ENCODE results near the gene TCOF1. TPM values are rescaled to one million over a fixed set of nuclear protein-coding genes. Genes with fewer than 3 reads are reported as not detected.

The TCOF1 gene
- total RNA-seq, 1 donor from 2014 or later: 19.3 TPM

DNA sequence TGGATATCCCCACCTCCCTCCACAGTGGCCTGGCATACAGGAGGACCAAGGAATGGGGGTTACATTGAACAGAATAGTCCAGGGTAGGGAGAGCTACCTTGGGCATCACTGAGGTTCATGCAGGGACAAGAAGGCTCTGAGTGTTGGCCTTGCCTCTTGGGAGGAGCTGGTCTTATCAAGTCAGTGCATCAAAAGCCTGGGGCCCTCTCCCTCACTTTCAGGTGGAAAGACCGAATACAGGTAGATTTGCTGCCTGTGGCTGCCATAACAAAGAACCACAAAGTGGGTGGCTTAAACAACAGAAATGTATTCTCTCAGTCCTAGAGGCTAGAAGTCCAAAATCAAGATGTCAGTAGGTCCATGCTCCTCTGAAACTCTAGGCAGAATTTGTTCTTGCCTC, 36.3 kb upstream of the TCOF1 start:
- peaks cover 10% of the 10 kb centered on the region for H3K4me1 ChIP-seq
- no peaks in the 10 kb centered on the region for H3K27me3 ChIP-seq (ENCODE audit: low read depth)
- TF ChIP-seq, protein P1, sequence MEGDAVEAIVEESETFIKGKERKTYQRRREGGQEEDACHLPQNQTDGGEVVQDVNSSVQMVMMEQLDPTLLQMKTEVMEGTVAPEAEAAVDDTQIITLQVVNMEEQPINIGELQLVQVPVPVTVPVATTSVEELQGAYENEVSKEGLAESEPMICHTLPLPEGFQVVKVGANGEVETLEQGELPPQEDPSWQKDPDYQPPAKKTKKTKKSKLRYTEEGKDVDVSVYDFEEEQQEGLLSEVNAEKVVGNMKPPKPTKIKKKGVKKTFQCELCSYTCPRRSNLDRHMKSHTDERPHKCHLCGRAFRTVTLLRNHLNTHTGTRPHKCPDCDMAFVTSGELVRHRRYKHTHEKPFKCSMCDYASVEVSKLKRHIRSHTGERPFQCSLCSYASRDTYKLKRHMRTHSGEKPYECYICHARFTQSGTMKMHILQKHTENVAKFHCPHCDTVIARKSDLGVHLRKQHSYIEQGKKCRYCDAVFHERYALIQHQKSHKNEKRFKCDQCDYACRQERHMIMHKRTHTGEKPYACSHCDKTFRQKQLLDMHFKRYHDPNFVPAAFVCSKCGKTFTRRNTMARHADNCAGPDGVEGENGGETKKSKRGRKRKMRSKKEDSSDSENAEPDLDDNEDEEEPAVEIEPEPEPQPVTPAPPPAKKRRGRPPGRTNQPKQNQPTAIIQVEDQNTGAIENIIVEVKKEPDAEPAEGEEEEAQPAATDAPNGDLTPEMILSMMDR (IDR thresholded peaks at IDR 0.05; ENCODE audit: borderline replicate concordance): no peak
- no peak overlapping the region for H3K4me3 ChIP-seq
- H3K36me3 ChIP-seq: no peaks in the 10 kb centered on the region
- H3K9me3 ChIP-seq (replicated peaks): peaks cover 4% of the 10 kb centered on the region
- no peak for DNase-seq
- intact Hi-C loops (cut with micrococcal nuclease): no loop called here
- H3K27ac ChIP-seq (replicated peaks): no peak overlapping the region

DNA sequence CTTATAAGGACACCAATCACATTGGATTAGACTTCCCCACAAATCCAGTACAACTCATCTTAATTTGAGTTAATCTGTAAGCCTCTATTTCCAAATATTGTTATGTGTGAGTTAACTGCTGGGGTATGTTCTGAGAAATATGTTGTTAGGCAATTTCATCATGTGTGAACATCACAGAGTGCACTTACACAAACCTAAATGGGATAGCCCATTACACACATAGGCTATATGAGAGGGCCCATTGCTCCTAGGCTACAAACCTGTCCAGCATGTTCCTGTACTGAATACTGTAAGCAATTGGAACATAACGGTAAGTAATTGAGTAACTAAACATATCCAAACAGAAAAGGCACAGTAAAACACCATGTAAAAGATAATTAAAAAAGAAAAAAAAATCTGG, 35.7 kb upstream of the TCOF1 start:
- peaks cover 10% of the 10 kb centered on the region for H3K4me1 ChIP-seq
- no peak overlapping the region for H3K27ac ChIP-seq (replicated peaks)
- TF ChIP-seq, protein P1 (IDR thresholded peaks at IDR 0.05; ENCODE audit: borderline replicate concordance): no peak
- no peaks in the 10 kb centered on the region for H3K27me3 ChIP-seq (ENCODE audit: low read depth)
- no peaks in the 10 kb centered on the region for H3K36me3 ChIP-seq
- H3K9me3 ChIP-seq (replicated peaks): peaks cover 4% of the 10 kb centered on the region
- no peak for DNase-seq
- intact Hi-C loops (cut with micrococcal nuclease): no loop called here
- H3K4me3 ChIP-seq: no peak overlapping the region

DNA sequence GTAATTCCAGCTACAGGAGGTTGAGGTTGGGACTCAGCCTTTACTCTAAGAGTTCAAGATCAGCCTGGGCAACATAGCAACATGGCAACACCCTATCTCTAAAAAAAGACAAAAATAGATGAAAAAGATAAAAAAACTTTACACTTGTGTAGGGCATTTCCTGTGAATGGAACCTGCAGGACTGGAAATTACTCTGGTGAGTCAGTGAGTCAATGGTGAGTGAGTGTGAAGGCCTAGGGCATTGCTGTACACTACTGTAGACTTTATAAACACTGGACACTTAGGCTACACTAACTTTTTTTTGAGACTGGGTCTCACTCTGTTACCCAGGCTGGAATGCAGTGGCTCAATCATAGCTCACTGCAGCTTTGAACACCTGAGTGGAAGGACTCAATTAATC, 35.3 kb upstream of the TCOF1 start:
- Histone ChIP-seq H3K27ac (replicated peaks) (no peak overlapping the region), H3K9me3 (replicated peaks) (peaks cover 4% of the 10 kb centered on the region), H3K4me3 (no peak overlapping the region), H3K27me3 (ENCODE audit: low read depth) (no peaks in the 10 kb centered on the region), H3K36me3 (no peaks in the 10 kb centered on the region), H3K4me1 (peaks cover 10% of the 10 kb centered on the region)
- DNase-seq: no peak
- TF ChIP-seq, protein P1 (IDR thresholded peaks at IDR 0.05; ENCODE audit: borderline replicate concordance): no peak
- intact Hi-C loops (cut with micrococcal nuclease): no loop called here

DNA sequence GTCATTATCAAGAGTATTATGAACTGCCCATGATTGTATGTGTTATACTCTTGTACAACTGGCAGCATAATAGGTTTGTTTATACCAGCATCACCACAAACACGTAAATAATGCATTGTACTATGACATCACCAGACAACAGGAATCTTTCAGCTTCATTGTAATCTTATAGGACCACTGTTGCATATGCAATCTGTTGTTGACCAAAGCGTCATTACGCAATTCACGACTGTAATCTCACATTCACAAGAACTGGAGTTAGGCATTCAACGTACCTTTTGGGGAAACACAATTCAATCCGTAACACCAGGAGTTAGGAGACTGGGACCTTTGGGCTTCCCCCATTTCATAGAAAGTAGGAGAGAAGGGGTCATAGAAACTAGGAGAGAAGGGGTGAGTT, 34.4 kb upstream of the TCOF1 start:
- TF ChIP-seq, protein P1 (IDR thresholded peaks at IDR 0.05; ENCODE audit: borderline replicate concordance): no peak
- DNase-seq: no peak
- Histone ChIP-seq H3K27me3 (ENCODE audit: low read depth) (no peaks in the 10 kb centered on the region), H3K9me3 (replicated peaks) (peaks cover 4% of the 10 kb centered on the region), H3K27ac (replicated peaks) (no peak overlapping the region), H3K4me1 (peaks cover 10% of the 10 kb centered on the region), H3K36me3 (no peaks in the 10 kb centered on the region), H3K4me3 (no peak overlapping the region)
- intact Hi-C loops (cut with micrococcal nuclease): no loop called here

DNA sequence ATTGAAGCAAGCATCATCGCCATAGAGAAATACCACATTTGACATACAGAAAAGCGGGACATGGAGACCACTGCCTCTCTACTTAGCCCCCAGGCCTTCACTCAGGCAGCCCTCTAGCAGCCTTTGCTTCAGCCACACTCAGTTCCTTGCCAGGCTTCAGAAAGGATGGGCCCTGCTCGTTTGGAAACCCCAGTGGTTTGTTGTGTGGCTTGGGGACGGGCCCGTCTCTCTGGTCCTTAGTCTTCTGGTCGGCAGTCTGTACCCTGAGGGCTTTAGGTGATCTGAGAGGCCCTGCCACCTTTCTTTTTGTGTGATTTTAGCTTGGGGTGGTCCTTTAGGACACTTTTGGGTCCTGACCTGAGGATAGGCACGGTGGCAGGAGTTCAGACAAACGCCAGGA, 33.7 kb upstream of the TCOF1 start:
- intact Hi-C loops (cut with micrococcal nuclease): no loop called here
- Histone ChIP-seq H3K27me3 (ENCODE audit: low read depth) (no peaks in the 10 kb centered on the region), H3K36me3 (no peaks in the 10 kb centered on the region), H3K27ac (replicated peaks) (no peak overlapping the region), H3K9me3 (replicated peaks) (peaks cover 4% of the 10 kb centered on the region), H3K4me3 (no peak overlapping the region), H3K4me1 (peaks cover 10% of the 10 kb centered on the region)
- no peak for DNase-seq
- TF ChIP-seq, protein P1 (IDR thresholded peaks at IDR 0.05; ENCODE audit: borderline replicate concordance): no peak

DNA sequence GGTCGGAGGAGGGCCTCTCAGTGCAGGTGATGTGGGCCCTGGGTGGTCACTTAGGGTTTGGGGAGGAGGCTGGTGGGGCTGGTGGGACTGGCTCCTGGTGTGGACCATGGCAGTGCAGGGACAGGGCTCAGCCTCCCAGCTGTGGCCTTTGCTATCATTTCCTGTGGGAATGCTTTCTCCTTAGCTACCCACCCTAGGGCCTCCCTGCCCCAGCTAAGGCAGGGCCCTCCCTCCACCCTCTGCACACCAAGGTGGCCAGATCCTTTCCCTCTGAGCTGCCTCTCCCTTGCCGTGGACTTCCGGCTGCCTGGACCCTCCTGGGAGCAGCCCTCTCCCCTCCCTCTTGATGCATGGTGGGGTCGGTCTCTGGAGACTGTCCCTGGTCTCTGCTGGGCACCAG, 32.1 kb upstream of the TCOF1 start:
- DNase-seq: no peak
- Histone ChIP-seq H3K36me3 (no peaks in the 10 kb centered on the region), H3K9me3 (replicated peaks) (peaks cover 4% of the 10 kb centered on the region), H3K4me1 (peaks cover 3% of the 10 kb centered on the region), H3K27ac (replicated peaks) (no peak overlapping the region), H3K4me3 (no peak overlapping the region), H3K27me3 (ENCODE audit: low read depth) (no peaks in the 10 kb centered on the region)
- intact Hi-C loops (cut with micrococcal nuclease): no loop called here
- TF ChIP-seq, protein P1 (IDR thresholded peaks at IDR 0.05; ENCODE audit: borderline replicate concordance): no peak

Measured in left ventricle myocardium inferior (tissue), 1 donor.